HG03521 (cell line): ENCODE results near the gene SCYGR7.
A peak's percentile ranks its signal among the peaks of the same experiment; 100 is the strongest.
"Not testable (repeated sequence)": the region's sequence is repeated elsewhere in the genome, so short reads cannot be mapped to it uniquely, and the experiment has no call there.

Experiments used
- ATAC-seq: cut with Tn5 transposase; IDR thresholded peaks from one replicate; pipeline ENCODE4 v1.9.1; 2021; ENCODE audit warnings: mild to moderate bottlenecking, moderate library complexity; ENCODE audit not compliant: unreplicated experiment

Gene SCYGR7

GRCh38 chr2:227756261-227756660 lies 28.1 kb downstream of the SCYGR7 start:
- ATAC-seq, result not testable (repeated sequence)

- no peak for ATAC-seq
Observed at GRCh38 chr2:227759411-227760118, 31.4 kb downstream of the SCYGR7 start.

GRCh38 chr2:227761740-227762476 lies 33.8 kb downstream of the SCYGR7 start:
- no peak for ATAC-seq

GRCh38 chr2:227765788-227766372 lies 37.7 kb downstream of the SCYGR7 start:
- ATAC-seq, result no peak

GRCh38 chr2:227766373-227766883 lies 38.3 kb downstream of the SCYGR7 start:
- ATAC-seq, result peak; percentile 99

GRCh38 chr2:227767830-227768229 lies 39.7 kb downstream of the SCYGR7 start:
- no peak for ATAC-seq

- ATAC-seq, result no peak
Observed at GRCh38 chr2:227772197-227772661, 44.1 kb downstream of the SCYGR7 start.

- no peak for ATAC-seq
Observed at GRCh38 chr2:227772932-227773331, 44.8 kb downstream of the SCYGR7 start.

- ATAC-seq, result no peak
Observed at GRCh38 chr2:227774011-227774624, 46.0 kb downstream of the SCYGR7 start.

GRCh38 chr2:227774895-227775842 lies 47.0 kb downstream of the SCYGR7 start:
- ATAC-seq, result no peak
